Cardiac septum (tissue), 1 donor: Measurements from ENCODE around the gene CPXM2. TPM values are rescaled to one million over a fixed set of nuclear protein-coding genes. Genes with fewer than 3 reads are reported as not detected.

Source experiments
- DNase-seq: peaks from one replicate; pipeline ENCODE4 v3.0.0-alpha.2; 2020; ENCODE audit warnings: low spot score
- intact Hi-C: fragments of 100-400 bp; cut with DNase I; formaldehyde crosslinking; loops from one replicate; pipeline ENCODE4 v1.14.0; 2022
- total RNA-seq: library from RNA; stranded (reverse); fragmentation: NEBNext Ultra II Directional; extraction: Animal tissue kit (Norgen Biotek cat#: 25700); gene quantifications from one replicate; pipeline ENCODE4 v1.2.1, GENCODE V29; 2021
- donor health status: DM: no; HTN: no; CAD: no.

The CPXM2 gene
- total RNA-seq, 1 donor from 2014 or later = 11.2 TPM

DNA sequence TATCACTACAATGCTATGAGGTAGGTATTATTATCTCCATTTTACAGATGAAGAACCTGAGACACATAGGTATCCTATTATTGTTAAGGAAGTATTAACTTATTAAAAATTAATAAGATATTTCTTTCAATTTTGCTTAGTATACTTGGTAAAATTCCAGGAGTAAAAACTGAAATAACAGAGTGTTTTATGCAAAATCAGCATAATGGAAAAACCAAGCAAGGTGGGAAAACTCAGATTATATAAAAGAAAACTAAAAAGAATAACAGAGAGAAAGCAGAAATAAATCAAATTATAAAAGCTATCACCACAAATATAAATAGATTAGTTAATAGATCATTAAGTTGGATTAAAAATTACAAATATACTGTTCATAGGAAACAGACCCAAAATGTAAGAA, 82.0 kb downstream of the CPXM2 start:
- intact Hi-C loops = no loop called here
- no peak for DNase-seq

- DNase-seq = no peak
- intact Hi-C loops = no loop called here
Observed at GRCh38 chr10:123808906-123809305, 82.7 kb downstream of the CPXM2 start.

- intact Hi-C loops = no loop called here
- no peak for DNase-seq
Observed at GRCh38 chr10:123808286-123808685, 83.3 kb downstream of the CPXM2 start.

- no peak for DNase-seq
- intact Hi-C loops = no loop called here
Observed at GRCh38 chr10:123807444-123808035, 84.1 kb downstream of the CPXM2 start.

- DNase-seq = no peak
- intact Hi-C loops = no loop called here
Observed at GRCh38 chr10:123804716-123805115, 86.9 kb downstream of the CPXM2 start.

DNA sequence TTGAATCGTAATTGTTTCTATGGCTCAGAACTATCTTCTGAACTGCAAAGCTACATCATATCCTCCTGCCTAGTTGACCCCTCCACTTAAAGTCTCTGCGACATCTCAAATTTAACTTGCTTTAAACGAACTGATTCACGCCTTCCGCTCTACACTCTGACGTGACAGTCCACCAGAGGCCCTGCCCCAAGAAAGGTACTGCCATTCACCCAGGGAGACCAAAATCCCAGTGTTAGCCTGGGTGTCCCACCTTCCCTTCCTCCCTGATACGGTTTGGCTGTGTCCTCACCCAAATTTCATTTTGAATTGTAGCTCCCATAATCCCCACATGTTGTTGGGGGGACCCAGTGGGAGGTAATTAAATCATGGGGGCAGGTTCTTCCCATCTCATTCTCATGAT, 90.8 kb downstream of the CPXM2 start:
- intact Hi-C loops = no loop called here
- DNase-seq = no peak

DNA sequence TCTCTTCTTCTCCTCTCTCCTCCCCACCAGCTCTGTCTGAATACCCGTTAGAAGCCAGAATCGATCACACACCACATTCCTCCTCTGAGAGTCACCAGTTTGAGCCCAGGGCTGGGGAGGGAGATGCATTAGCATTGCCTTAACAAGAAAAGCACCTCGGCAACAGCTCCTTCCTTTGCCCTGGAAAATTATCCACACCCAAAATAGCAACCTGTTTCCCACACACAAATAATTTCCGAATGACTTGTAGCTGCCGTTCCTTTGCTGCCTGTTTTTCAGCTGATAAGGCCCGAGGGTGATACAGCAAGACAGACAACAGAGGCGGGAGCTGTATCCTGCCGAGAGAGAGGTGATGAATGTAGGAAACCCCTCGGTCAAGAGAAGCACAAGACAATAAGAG, 91.3 kb downstream of the CPXM2 start:
- DNase-seq = no peak
- intact Hi-C loops = no loop called here

DNA sequence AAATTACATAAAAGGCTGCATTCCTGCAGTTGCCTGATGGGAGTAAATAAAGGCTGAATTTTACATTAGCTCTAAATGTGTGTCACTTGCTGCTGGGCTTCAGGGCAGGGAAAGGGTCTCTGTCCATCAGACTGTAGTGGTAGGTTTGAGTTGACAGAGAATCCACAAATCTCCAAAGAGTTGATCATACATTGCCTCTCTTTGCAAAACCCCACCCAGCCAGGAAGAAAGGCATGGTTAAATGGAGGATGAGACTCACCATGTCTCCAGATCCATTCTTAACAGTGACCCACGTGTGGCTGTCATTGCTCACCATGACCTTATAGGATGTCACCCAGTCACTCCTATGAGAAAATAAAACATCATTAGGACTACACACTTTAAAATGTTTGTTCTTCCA, 92.8 kb downstream of the CPXM2 start:
- intact Hi-C loops = no loop called here
- DNase-seq = no peak

- intact Hi-C loops = no loop called here
- no peak for DNase-seq
Observed at GRCh38 chr10:123797813-123798212, 93.8 kb downstream of the CPXM2 start.

- intact Hi-C loops = no loop called here
- no peak for DNase-seq
Observed at GRCh38 chr10:123796736-123797135, 94.9 kb downstream of the CPXM2 start.

- intact Hi-C loops = no loop called here
- no peak for DNase-seq
Observed at GRCh38 chr10:123795846-123796590, 95.6 kb downstream of the CPXM2 start.

DNA sequence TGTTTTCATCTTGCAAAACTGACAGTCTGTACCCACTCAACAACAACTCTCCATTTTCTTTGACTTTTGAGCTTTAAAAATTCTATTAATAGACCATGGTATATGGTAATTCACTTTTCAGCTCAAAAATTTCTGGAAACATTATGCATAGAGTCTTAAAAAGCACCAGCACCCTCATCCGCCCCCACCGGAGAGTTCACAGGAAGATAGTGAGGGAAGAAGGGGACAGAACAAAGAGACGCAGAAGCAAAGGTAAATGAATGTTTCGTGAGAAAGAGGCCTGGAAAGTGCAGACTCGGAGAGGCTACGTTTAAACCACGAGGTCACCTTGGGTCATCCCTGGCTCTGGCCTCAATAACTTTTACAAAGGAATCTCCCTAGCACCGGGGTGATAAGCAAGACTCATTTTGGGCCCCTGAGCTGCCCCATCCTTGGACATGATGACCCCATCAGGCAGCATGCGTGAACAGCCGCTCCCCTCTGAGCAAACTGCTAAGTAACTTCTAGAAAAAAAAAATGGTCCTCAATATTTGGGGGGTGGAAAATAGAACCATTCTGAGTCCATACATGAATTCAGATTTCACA, 96.3 kb downstream of the CPXM2 start:
- intact Hi-C loops = no loop called here
- DNase-seq = no peak

GRCh38 chr10:123792248-123792978, 99.2 kb downstream of the CPXM2 start:
- intact Hi-C loops = no loop called here

GRCh38 chr10:123790132-123790885, 101.3 kb downstream of the CPXM2 start:
- intact Hi-C loops = no loop called here
- DNase-seq = no peak

More at GRCh38 chr10:123792248-123792978, 99.2 kb downstream of the CPXM2 start:
- DNase-seq = no peak

DNA sequence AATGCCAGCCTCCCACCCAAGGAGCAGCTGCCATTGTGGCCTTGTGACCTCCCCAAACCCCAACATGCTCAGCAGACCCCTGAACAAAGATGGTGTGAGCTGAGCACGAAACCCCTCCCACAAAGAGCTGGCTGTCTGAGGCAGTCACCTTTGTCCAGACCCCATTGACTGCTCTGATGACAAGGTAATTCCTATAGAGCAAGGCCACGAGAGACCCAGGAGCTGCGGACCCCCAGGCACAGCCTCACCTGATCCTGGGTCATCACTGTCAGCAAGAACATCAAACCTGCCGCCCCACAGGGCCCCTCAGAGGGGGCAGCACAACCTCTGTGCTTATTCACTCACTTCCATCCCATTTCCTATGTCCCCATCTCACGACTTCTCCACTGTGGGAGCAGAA, 102.6 kb downstream of the CPXM2 start:
- DNase-seq = no peak
- intact Hi-C loops = no loop called here

DNA sequence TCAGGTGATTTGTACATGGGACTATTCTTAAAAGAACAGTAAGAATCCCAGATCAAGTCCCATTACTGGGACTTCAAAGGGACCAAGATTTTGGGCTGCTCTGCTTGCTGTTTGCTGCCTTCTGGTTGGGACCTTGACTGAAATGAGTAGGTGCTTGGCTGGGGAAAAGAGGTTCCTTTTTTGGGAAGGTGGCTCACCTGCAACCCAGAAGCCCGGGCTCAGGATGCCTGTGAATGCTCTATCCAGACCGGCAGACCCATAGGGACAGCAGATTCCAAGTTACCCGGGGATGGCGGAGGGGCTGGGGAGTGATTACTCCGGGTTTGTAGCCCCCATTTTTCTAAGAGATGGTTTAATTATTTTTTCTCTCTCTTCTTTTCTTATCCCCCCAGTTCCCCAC, 104.0 kb downstream of the CPXM2 start:
- intact Hi-C loops = no loop called here

DNA sequence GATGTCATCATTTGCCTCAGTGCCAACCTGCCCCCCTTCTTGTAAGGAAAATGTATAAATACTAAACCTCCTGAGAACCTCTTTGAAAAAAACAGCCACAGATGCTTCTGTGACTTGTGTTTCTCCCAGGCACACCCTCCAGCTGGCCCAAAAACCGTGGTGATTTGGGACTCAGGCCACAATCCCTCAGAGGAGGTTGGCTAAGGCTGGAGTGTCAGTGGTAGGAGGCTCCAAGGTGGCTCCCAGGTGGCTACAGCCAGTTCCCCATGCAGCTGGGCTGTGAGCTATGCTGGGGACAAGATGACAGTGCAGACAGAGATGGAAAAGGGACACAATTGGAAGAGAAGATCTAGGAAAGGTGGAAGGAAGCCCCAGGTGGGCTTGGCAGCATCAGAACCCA, 104.7 kb downstream of the CPXM2 start:
- intact Hi-C loops = no loop called here
- no peak for DNase-seq

More for the DNA sequence above, 104.0 kb downstream of the CPXM2 start:
- no peak for DNase-seq

- DNase-seq = no peak
- intact Hi-C loops = no loop called here
Observed at GRCh38 chr10:123786306-123786705, 105.3 kb downstream of the CPXM2 start.

DNA sequence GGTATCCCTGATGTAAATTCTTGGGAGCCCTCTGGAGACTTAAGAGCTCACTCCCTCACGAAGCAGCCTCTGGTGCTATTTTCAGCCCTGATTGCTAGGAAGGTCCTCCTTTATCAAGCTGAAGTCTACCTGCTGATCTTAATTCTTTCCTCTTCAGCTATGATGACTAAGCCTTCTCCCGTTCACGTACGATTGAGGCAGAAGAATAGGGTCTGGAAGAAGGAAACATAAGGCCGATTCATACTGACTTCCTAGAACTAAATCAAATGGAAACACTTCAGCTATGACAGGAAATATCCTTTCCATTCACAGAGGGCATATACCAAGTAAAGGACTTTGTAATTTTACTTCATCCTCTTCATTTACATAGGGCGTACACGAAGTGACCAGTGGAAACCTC, 107.0 kb downstream of the CPXM2 start:
- intact Hi-C loops = no loop called here
- DNase-seq = no peak

DNA sequence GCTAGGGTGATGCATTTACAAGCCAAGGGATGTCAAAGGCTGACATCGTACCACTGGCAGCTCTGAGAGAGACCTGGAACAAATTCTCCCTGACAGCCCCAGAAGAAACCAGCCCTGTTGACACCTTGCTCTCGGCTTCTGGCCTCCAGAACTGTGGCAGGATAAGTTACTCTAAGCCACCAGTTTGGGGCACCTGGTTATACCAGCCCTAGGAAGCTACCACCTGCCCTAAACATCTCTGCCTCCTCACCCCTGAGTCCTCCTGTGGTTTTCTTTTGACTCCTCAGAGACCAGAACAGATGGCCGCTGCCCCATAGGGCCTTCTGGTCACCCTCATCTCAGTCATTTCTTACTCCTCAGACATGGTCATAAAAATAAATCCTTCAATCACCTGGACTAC, 107.4 kb downstream of the CPXM2 start:
- intact Hi-C loops = no loop called here
- no peak for DNase-seq
